SU-DHL-6 (cell line): Measurements from ENCODE around the gene MPV17L2.

Experiments
- H2AFZ ChIP-seq: fragments of 200-600 bp; sonication (generic); 2 replicates; pipeline ENCODE4 v1.6.1; 2014; ENCODE audit warnings: low read depth, mild to moderate bottlenecking, moderate library complexity, mixed read lengths, antibody characterized with exemption, low read length; ENCODE audit not compliant: severe bottlenecking
- H3F3A ChIP-seq: fragments of 200-600 bp; shearing (Covaris generic); 2 replicates; pipeline ENCODE4 v1.6.0; 2016; ENCODE audit warnings: antibody characterized with exemption, mild to moderate bottlenecking; ENCODE audit not compliant: insufficient read depth
- H3K27ac ChIP-seq: fragments of 200-600 bp; sonication (generic); 2 replicates; pipeline ENCODE4 v1.5.1; 2016; ENCODE audit warnings: low read depth, mild to moderate bottlenecking, low read length, moderate library complexity, mixed read lengths
- H3K27me3 ChIP-seq: fragments of 200-600 bp; sonication (generic), shearing (Covaris generic); 2 replicates; pipeline ENCODE4 v1.6.0; 2014; ENCODE audit warnings: mild to moderate bottlenecking, low read length
- H3K36me3 ChIP-seq: fragments of 200-600 bp; sonication (generic); 2 replicates; pipeline ENCODE4 v1.6.1; 2014; ENCODE audit warnings: mild to moderate bottlenecking, low read length, mixed read lengths
- H3K4me2 ChIP-seq: fragments of 300-600, 200-600 bp; shearing (Covaris generic), sonication (generic); 2 replicates; pipeline ENCODE4 v1.6.0; 2014; ENCODE audit warnings: low read length, low read depth, mild to moderate bottlenecking; ENCODE audit not compliant: poor library complexity, severe bottlenecking
- H3K4me3 ChIP-seq: fragments of 200-600 bp; sonication (generic); 2 replicates; pipeline ENCODE4 v1.5.1; 2014; ENCODE audit warnings: antibody characterized with exemption, low read length, mild to moderate bottlenecking, mixed read lengths; ENCODE audit not compliant: insufficient read depth, poor library complexity, severe bottlenecking
- H3K79me2 ChIP-seq: fragments of 200-600 bp; sonication (generic); 2 replicates; pipeline ENCODE4 v1.6.1; 2014; ENCODE audit warnings: mild to moderate bottlenecking, low read length, moderate library complexity; ENCODE audit not compliant: insufficient read depth
- H3K9ac ChIP-seq: fragments of 200-600 bp; sonication (generic); 2 replicates; pipeline ENCODE4 v1.7.0; 2014; ENCODE audit warnings: mild to moderate bottlenecking, low read length
- H3K9me2 ChIP-seq: fragments of 200-600 bp; sonication (generic); replicated peaks from 2 replicates; pipeline ENCODE4 v1.6.1; 2014; ENCODE audit warnings: low read length; ENCODE audit not compliant: insufficient read depth
- H3K9me3 ChIP-seq: fragments of 200-600 bp; sonication (generic); 2 replicates; pipeline ENCODE4 v1.6.1; 2014; ENCODE audit warnings: low read length, mixed read lengths; ENCODE audit not compliant: insufficient read depth
- H4K20me1 ChIP-seq: fragments of 200-600 bp; sonication (generic); 2 replicates; pipeline ENCODE4 v1.6.1; 2014; ENCODE audit warnings: low read depth, mild to moderate bottlenecking, antibody characterized with exemption, low read length, moderate library complexity, mixed read lengths
- CTCF ChIP-seq: fragments of 200-600 bp; sonication (generic); IDR thresholded peaks from one replicate; pipeline ENCODE4 v1.5.1; 2017; ENCODE audit warnings: antibody characterized with exemption, mild to moderate bottlenecking, low read length, moderate library complexity; ENCODE audit not compliant: insufficient read depth, poor library complexity, severe bottlenecking
- EZH2phosphoT487 ChIP-seq: fragments of 200-600 bp; sonication (generic), shearing (Covaris generic); conservative IDR thresholded peaks from 2 replicates; pipeline ENCODE4 v1.6.1; 2018; ENCODE audit warnings: mild to moderate bottlenecking, antibody characterized with exemption, low read length, moderate library complexity, mixed read lengths

MPV17L2 gene

GRCh38 chr19:18185538-18185937, 7.5 kb upstream of the MPV17L2 start:
- H3K4me2 ChIP-seq: no peak overlapping the region
- H3F3A ChIP-seq: peaks cover 75% of the 10 kb centered on the region
- H3K36me3 ChIP-seq: no peaks in the 10 kb centered on the region
- H3K27ac ChIP-seq: peak overlapping the region; percentile 48
- H2AFZ ChIP-seq: no peak overlapping the region
- no peak overlapping the region for H3K4me3 ChIP-seq
- no peaks in the 10 kb centered on the region for H4K20me1 ChIP-seq
- TF ChIP-seq CTCF: no peak
- TF ChIP-seq EZH2phosphoT487: no peak
- H3K27me3 ChIP-seq: no peaks in the 10 kb centered on the region
- no peaks in the 10 kb centered on the region for H3K9me3 ChIP-seq
- no peaks in the 10 kb centered on the region for H3K79me2 ChIP-seq
- H3K9me2 ChIP-seq: no peaks in the 10 kb centered on the region
- H3K9ac ChIP-seq: no peak overlapping the region

GRCh38 chr19:18190278-18190677, 2.7 kb upstream of the MPV17L2 start:
- Histone ChIP-seq H3K36me3 (no peaks in the 10 kb centered on the region), H3K9me2 (no peaks in the 10 kb centered on the region), H3K27ac (peak overlapping the region; percentile 41), H3K4me2 (no peak overlapping the region), H3K27me3 (no peaks in the 10 kb centered on the region), H4K20me1 (no peaks in the 10 kb centered on the region; the same call in 1 of the 2 replicates), H3F3A (peaks cover 53% of the 10 kb centered on the region), H3K9me3 (no peaks in the 10 kb centered on the region), H2AFZ (no peak overlapping the region), H3K9ac (no peak overlapping the region), H3K4me3 (no peak overlapping the region), H3K79me2 (peaks cover 10% of the 10 kb centered on the region)
- TF ChIP-seq CTCF (no peak), EZH2phosphoT487 (no peak)

GRCh38 chr19:18191640-18192062, 1.4 kb upstream of the MPV17L2 start:
- TF ChIP-seq EZH2phosphoT487 (no peak), CTCF (no peak)
- H3K4me3 ChIP-seq: peak overlapping the region; percentile 3
- H3K36me3 ChIP-seq: no peaks in the 10 kb centered on the region
- H3F3A ChIP-seq: peaks cover 50% of the 10 kb centered on the region
- no peaks in the 10 kb centered on the region for H3K9me3 ChIP-seq
- H3K27me3 ChIP-seq: no peaks in the 10 kb centered on the region
- H4K20me1 ChIP-seq: no peaks in the 10 kb centered on the region; the same call in 1 of the 2 replicates
- H3K27ac ChIP-seq: peak overlapping the region; percentile 79
- peaks cover 10% of the 10 kb centered on the region for H3K79me2 ChIP-seq
- H3K9ac ChIP-seq: peak overlapping the region; percentile 39
- H3K4me2 ChIP-seq: peak overlapping the region; percentile 60
- H3K9me2 ChIP-seq: no peaks in the 10 kb centered on the region
- peak overlapping the region; percentile 12 for H2AFZ ChIP-seq
